ENCODE data around the gene ERCC6L.

DNA sequence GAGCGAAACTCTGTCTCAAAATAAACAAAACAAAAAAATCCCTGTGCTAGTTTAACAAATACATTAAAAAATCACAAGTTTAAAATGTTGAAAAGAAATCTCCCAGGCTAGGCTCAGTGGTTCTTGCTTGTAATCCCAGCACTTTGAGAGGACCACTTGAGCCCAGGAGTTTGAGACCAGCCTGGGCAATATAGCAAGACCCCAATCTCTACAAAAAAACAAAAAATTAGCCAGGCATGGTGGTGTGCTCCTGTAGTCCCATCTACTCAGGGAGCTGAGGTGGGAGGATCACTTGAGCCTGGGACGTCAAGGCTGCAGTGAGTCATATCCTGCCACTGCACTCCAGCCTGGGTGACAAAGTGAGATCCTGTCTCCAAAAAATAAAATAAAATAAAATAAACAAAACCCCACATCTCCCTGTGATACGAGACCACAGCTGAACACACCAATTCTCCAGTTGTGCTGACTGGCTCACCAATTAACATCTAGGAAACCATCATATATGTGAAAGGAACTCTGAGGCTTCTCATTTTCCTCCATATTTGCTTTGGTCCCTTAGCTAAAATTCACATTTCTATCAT is 30.9 kb upstream of the ERCC6L start:
- TF ChIP-seq, protein P1, sequence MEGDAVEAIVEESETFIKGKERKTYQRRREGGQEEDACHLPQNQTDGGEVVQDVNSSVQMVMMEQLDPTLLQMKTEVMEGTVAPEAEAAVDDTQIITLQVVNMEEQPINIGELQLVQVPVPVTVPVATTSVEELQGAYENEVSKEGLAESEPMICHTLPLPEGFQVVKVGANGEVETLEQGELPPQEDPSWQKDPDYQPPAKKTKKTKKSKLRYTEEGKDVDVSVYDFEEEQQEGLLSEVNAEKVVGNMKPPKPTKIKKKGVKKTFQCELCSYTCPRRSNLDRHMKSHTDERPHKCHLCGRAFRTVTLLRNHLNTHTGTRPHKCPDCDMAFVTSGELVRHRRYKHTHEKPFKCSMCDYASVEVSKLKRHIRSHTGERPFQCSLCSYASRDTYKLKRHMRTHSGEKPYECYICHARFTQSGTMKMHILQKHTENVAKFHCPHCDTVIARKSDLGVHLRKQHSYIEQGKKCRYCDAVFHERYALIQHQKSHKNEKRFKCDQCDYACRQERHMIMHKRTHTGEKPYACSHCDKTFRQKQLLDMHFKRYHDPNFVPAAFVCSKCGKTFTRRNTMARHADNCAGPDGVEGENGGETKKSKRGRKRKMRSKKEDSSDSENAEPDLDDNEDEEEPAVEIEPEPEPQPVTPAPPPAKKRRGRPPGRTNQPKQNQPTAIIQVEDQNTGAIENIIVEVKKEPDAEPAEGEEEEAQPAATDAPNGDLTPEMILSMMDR (IDR thresholded peaks at IDR 0.05), result no peak
- TF ChIP-seq POLR2A (IDR thresholded peaks at IDR 0.05) (no peak), POLR2AphosphoS5 (IDR thresholded peaks at IDR 0.05) (no peak)

Measured in stomach (tissue), 4 donors.